Sigmoid colon (tissue), 4 donors: ENCODE results near the gene CARMIL1.

ENCODE experiments used
- CTCF ChIP-seq, 4 experiments: fragments of 450-650 bp in 3 of 4; fragments of 200-600 bp in 1 of 4; IDR thresholded peaks; one replicate each; pipeline ENCODE4 v1.5.1; 2016 to 2019; ENCODE audit warnings: antibody characterized with exemption in 4 of 4, mild to moderate bottlenecking in 3 of 4, moderate library complexity in 2 of 4
- EP300 ChIP-seq, 4 donors: sonication (generic); formaldehyde crosslinking; IDR thresholded peaks; one replicate each; pipeline ENCODE4 v1.6.1; 2017; ENCODE audit warnings: antibody characterized with exemption in 4 of 4
- POLR2A ChIP-seq, 2 donors: fragments of 450-650 bp; IDR thresholded peaks; one replicate each; pipeline ENCODE4 v1.6.1; 2016; ENCODE audit warnings: antibody characterized with exemption in 2 of 2, mild to moderate bottlenecking in 2 of 2, moderate library complexity in 2 of 2
- POLR2AphosphoS5 ChIP-seq, 4 donors: sonication (generic); formaldehyde crosslinking; IDR thresholded peaks; one replicate each; pipeline ENCODE4 v1.6.1; 2017; ENCODE audit warnings: antibody characterized with exemption in 4 of 4

- TF ChIP-seq CTCF (IDR thresholded peaks at IDR 0.05) (no peak), EP300 (IDR thresholded peaks at IDR 0.05) (no peak), POLR2AphosphoS5 (IDR thresholded peaks at IDR 0.05) (no peak), POLR2A (IDR thresholded peaks at IDR 0.05) (no peak)
Observed at GRCh38 chr6:25524542-25524941, 245.4 kb downstream of the CARMIL1 start.
